SK-N-SH treated with all-trans-retinoic acid at 6 μM for 48 hours (cell line): ENCODE measurements around the gene MYH8.

Experiments used
- ARNTL ChIP-seq: fragments of 450-650 bp; formaldehyde crosslinking; IDR thresholded peaks from 2 replicates; pipeline ENCODE4 v1.5.0; 2020; ENCODE audit warnings: low read depth, mild to moderate bottlenecking, moderate library complexity, borderline replicate concordance
- CREB5 ChIP-seq: fragments of 250-450 bp; sonication (Bioruptor Pico); IDR thresholded peaks from 2 replicates; pipeline ENCODE4 v1.5.1; 2020; ENCODE audit warnings: low read depth, mild to moderate bottlenecking, moderate library complexity
- GLIS3 ChIP-seq: fragments of 250-450 bp; sonication (Bioruptor Pico); IDR thresholded peaks from 2 replicates; pipeline ENCODE4 v1.5.0; 2020; ENCODE audit warnings: mild to moderate bottlenecking, moderate library complexity
- PATZ1 ChIP-seq: fragments of 250-450 bp; sonication (Bioruptor Pico); IDR thresholded peaks from 2 replicates; pipeline ENCODE4 v1.8.0; 2020; ENCODE audit warnings: mild to moderate bottlenecking, moderate library complexity, borderline replicate concordance
- TOX ChIP-seq: fragments of 250-450 bp; sonication (Bioruptor Pico); IDR thresholded peaks from 2 replicates; pipeline ENCODE4 v1.8.0; 2021; ENCODE audit warnings: mild to moderate bottlenecking, moderate library complexity, borderline replicate concordance

GRCh38 chr17:10428781-10429180 lies 7.0 kb upstream of the MYH8 start:
- TF ChIP-seq CREB5 (CRISPR knock-in tag), result no peak
- no peak for TF ChIP-seq TOX (CRISPR knock-in tag)
- no peak for TF ChIP-seq PATZ1 (CRISPR knock-in tag)
- no peak for TF ChIP-seq ARNTL (CRISPR knock-in tag)
- TF ChIP-seq GLIS3 (CRISPR knock-in tag), result no peak
